NOMO-1 (cell line): Measurements from ENCODE around the gene VTI1B.
"Not testable (repeated sequence)": the region's sequence is repeated elsewhere in the genome, so short reads cannot be mapped to it uniquely, and the experiment has no call there.

Experiments
- DNase-seq, 2 experiments: peaks; one replicate each; lab custom pipeline; 2025; ENCODE audit not compliant: unreplicated experiment in 2 of 2; lab: John Stamatoyannopoulos, UW

Gene VTI1B

GRCh38 chr14:67674480-67675218 lies at the start of gene VTI1B:
TSS of gene VTI1B (minus strand) at chr14:67674632. CDS start at chr14:67674489, 143 bp downstream.
- DNase-seq = peak; percentile 70 to 79

GRCh38 chr14:67722293-67722692 lies 47.9 kb upstream of the VTI1B start:
- DNase-seq = no peak

- no peak for DNase-seq
Observed at GRCh38 chr14:67721875-67722274, 47.4 kb upstream of the VTI1B start.

GRCh38 chr14:67719866-67720265 lies 45.4 kb upstream of the VTI1B start:
- DNase-seq = no peak

- not testable (repeated sequence) for DNase-seq
Observed at GRCh38 chr14:67719385-67719784, 45.0 kb upstream of the VTI1B start.

- DNase-seq = no peak
Observed at GRCh38 chr14:67718265-67718664, 43.8 kb upstream of the VTI1B start.

GRCh38 chr14:67717048-67717447 lies 42.6 kb upstream of the VTI1B start:
- no peak for DNase-seq

GRCh38 chr14:67710209-67710608 lies 35.8 kb upstream of the VTI1B start:
- DNase-seq = no peak

- DNase-seq = not testable (repeated sequence)
Observed at GRCh38 chr14:67709796-67710195, 35.4 kb upstream of the VTI1B start.

GRCh38 chr14:67709346-67709745 lies 34.9 kb upstream of the VTI1B start:
- DNase-seq = not testable (repeated sequence)

GRCh38 chr14:67705211-67705610 lies 30.8 kb upstream of the VTI1B start:
- no peak for DNase-seq

GRCh38 chr14:67704484-67705089 lies 30.2 kb upstream of the VTI1B start:
- peak; percentile 41 to 84 for DNase-seq

- DNase-seq = no peak
Observed at GRCh38 chr14:67703997-67704396, 29.6 kb upstream of the VTI1B start.

GRCh38 chr14:67701492-67701891 lies 27.1 kb upstream of the VTI1B start, which contains the start of gene RDH12:
TSS of gene RDH12 (plus strand) at chr14:67701886. CDS start at chr14:67722643, 20,757 bp downstream.
- DNase-seq = not testable (repeated sequence)

- no peak for DNase-seq
Observed at GRCh38 chr14:67698179-67698578, 23.7 kb upstream of the VTI1B start.

GRCh38 chr14:67697006-67697405 lies 22.6 kb upstream of the VTI1B start:
- DNase-seq = no peak

- DNase-seq = peak; percentile 85 to 93
Observed at GRCh38 chr14:67695394-67695949, 21.0 kb upstream of the VTI1B start, which contains the start of gene RDH11. TSS of gene RDH11 (minus strand) at chr14:67695764. CDS start at chr14:67695703, 61 bp downstream.

- peak; percentile 64 to 75 for DNase-seq
Observed at GRCh38 chr14:67694791-67695393, 20.5 kb upstream of the VTI1B start.

GRCh38 chr14:67690011-67690410 lies 15.6 kb upstream of the VTI1B start:
- no peak for DNase-seq

GRCh38 chr14:67683842-67684241 lies 9.4 kb upstream of the VTI1B start:
- no peak for DNase-seq

GRCh38 chr14:67680941-67681340 lies 6.5 kb upstream of the VTI1B start:
- peak; percentile 47 to 66 for DNase-seq
